Lower lobe of right lung (tissue), 2 donors: Measurements from ENCODE around the gene PPARGC1A. TPM values are rescaled to one million over a fixed set of nuclear protein-coding genes. Genes with fewer than 3 reads are reported as not detected.

Experiments used
- ATAC-seq, 2 donors: fragments of 200-7000 bp; cut with Tn5 transposase; one replicate each; pipeline ENCODE4 v1.9.1; 2020 to 2022; ENCODE audit warnings: mild to moderate bottlenecking in 2 of 2, moderate library complexity in 2 of 2
- DNase-seq: peaks from one replicate; pipeline ENCODE4 v3.0.0-alpha.2; 2020
- H3K27ac ChIP-seq: fragments of 200-600 bp; one replicate; pipeline ENCODE4 v1.8.0; 2022
- H3K27me3 ChIP-seq: fragments of 200-600 bp; one replicate; pipeline ENCODE4 v1.8.0; 2022; ENCODE audit warnings: low read depth
- H3K36me3 ChIP-seq: fragments of 200-600 bp; one replicate; pipeline ENCODE4 v1.8.0; 2022; ENCODE audit warnings: mild to moderate bottlenecking
- H3K4me1 ChIP-seq: fragments of 200-600 bp; one replicate; pipeline ENCODE4 v1.8.0; 2022
- H3K4me3 ChIP-seq: fragments of 200-600 bp; one replicate; pipeline ENCODE4 v1.8.0; 2022; ENCODE audit warnings: mild to moderate bottlenecking
- H3K9me3 ChIP-seq: fragments of 200-600 bp; one replicate; pipeline ENCODE4 v1.8.0; 2022
- CTCF ChIP-seq: fragments of 200-600 bp; IDR thresholded peaks from one replicate; pipeline ENCODE4 v1.8.0; 2022; ENCODE audit warnings: antibody characterized with exemption, mild to moderate bottlenecking
- intact Hi-C: fragments of 100-400 bp; cut with DNase I; formaldehyde crosslinking; loops from one replicate; pipeline ENCODE4 v1.11.0; 2022
- total RNA-seq: library from RNA; stranded (reverse); fragmentation: NEBNext Ultra II Directional; extraction: Animal tissue kit (Norgen Biotek cat#: 25700); gene quantifications from one replicate; pipeline ENCODE4 v1.2.1, GENCODE V29; 2021
- donor health status: DM: no; HTN: yes; CAD: no; lungs with severe emphysema.

Gene PPARGC1A
- total RNA-seq, 1 donor from 2014 or later = 10.5 TPM

GRCh38 chr4:23900636-23901035 lies 10.8 kb upstream of the PPARGC1A start:
- intact Hi-C loops = no loop called here
- H3K4me1 ChIP-seq = no peaks in the 10 kb centered on the region

GRCh38 chr4:23899565-23899964 lies 9.7 kb upstream of the PPARGC1A start:
- H3K27ac ChIP-seq = no peak overlapping the region
- ATAC-seq (no peak), DNase-seq (no peak)
- no peaks in the 10 kb centered on the region for H3K9me3 ChIP-seq
- no peaks in the 10 kb centered on the region for H3K4me1 ChIP-seq
- H3K36me3 ChIP-seq = no peaks in the 10 kb centered on the region
- intact Hi-C loops = no loop called here
- no peaks in the 10 kb centered on the region for H3K27me3 ChIP-seq
- no peak for TF ChIP-seq CTCF
- no peak overlapping the region for H3K4me3 ChIP-seq

More at GRCh38 chr4:23900636-23901035, 10.8 kb upstream of the PPARGC1A start:
- Histone ChIP-seq H3K9me3 (no peaks in the 10 kb centered on the region), H3K36me3 (no peaks in the 10 kb centered on the region), H3K27ac (no peak overlapping the region), H3K27me3 (no peaks in the 10 kb centered on the region), H3K4me3 (no peak overlapping the region)
- TF ChIP-seq CTCF = no peak
- DNase-seq = no peak
- no peak for ATAC-seq

- TF ChIP-seq CTCF = no peak
- Histone ChIP-seq H3K4me1 (no peaks in the 10 kb centered on the region), H3K27me3 (no peaks in the 10 kb centered on the region), H3K27ac (no peak overlapping the region), H3K36me3 (no peaks in the 10 kb centered on the region), H3K9me3 (no peaks in the 10 kb centered on the region), H3K4me3 (no peak overlapping the region)
- ATAC-seq (no peak), DNase-seq (no peak)
- intact Hi-C loops = no loop called here
Measured at GRCh38 chr4:23897564-23898109, 7.8 kb upstream of the PPARGC1A start.

DNA sequence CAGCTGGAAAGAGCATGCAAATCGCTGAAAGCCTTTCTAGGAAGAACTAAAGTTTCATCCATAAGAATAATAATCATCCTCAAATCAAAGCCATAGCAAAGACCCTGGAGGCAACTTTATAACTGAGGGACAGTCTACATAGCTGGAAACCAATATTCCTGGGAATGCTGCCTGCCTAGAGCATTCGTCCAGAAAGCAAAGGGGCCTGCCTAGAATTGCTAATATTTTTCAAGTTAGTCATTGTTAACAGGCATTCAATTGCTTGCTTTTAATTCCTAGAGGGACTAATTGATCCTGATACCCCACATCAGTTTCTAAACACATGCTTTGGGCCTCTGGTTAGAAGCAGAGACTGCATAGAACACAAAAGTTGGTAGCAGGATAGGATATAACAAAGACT lies 4.2 kb upstream of the PPARGC1A start:
- Histone ChIP-seq H3K4me3 (no peak overlapping the region), H3K4me1 (peaks cover 9% of the 10 kb centered on the region), H3K9me3 (no peaks in the 10 kb centered on the region), H3K36me3 (no peaks in the 10 kb centered on the region), H3K27ac (no peak overlapping the region), H3K27me3 (no peaks in the 10 kb centered on the region)
- intact Hi-C loops = no loop called here
- no peak for DNase-seq
- no peak for TF ChIP-seq CTCF
- ATAC-seq = no peak

DNA sequence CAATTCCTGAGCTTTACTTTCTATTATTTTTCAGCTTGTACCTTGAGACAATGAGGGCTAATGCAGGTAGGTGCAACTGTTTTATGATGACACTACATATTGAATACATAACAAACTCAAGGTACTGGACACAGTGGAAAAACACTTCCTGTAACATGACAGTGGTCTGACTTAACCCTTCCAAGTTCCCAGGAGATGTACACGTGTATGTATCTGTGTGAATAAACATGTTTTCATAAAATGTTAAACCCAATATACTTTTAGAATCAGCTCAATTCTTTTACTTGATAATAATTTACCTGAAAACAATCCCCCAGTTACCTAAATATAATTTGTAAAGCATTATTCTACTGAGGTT lies 1.2 kb upstream of the PPARGC1A start:
- intact Hi-C loops = no loop called here
- DNase-seq (no peak), ATAC-seq (no peak)
- H3K9me3 ChIP-seq = no peaks in the 10 kb centered on the region
- H3K4me1 ChIP-seq = peaks cover 9% of the 10 kb centered on the region
- H3K36me3 ChIP-seq = no peaks in the 10 kb centered on the region
- TF ChIP-seq CTCF = no peak
- H3K27ac ChIP-seq = peak overlapping the region; percentile 66
- H3K27me3 ChIP-seq = no peaks in the 10 kb centered on the region
- H3K4me3 ChIP-seq = peak overlapping the region; percentile 56
